ENCODE results near the gene SLC7A8. TPM values are rescaled to one million over a fixed set of nuclear protein-coding genes. Genes with fewer than 3 reads are reported as not detected.

SLC7A8 gene
- total RNA-seq, 4 donors from 2014 or later = 15.9 to 152 (median 49.3) TPM

DNA sequence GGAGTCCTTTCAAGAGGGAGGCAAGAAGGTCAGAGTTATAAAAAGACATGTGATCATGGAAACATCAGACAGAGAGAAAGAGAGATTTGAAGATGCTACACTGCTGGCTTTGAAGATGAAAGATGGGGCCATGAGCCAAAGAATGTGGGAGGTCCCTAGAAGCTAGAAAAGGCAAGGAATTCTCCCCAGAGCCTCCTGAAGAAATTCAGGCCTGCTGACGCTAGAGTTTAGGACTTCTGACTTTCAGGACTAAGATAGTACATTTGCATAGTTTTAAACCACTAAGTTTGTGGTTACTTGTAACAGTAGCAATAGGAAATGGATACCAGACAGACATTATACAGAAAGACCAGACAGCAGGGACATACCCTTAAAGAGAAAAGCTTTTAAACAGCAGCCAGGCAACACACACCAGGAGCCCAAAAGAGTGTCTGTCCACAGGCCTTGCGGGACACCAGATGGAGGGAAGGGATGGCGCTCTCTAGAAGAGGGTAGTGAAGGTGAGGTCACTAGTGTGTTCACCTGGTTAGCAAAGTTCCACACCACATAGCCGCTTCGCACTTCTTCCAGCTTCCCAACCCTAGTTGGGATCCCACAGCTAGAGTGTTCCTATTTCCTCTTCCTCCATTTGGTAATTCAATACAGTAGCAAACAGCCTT lies 34.7 kb downstream of the SLC7A8 start:
- Histone ChIP-seq H3K27ac (peak overlapping the region; percentile 96), H3K27me3 (no peaks in the 10 kb centered on the region), H3K4me1 (peaks cover 12 to 37% of the 10 kb centered on the region in 2 donors), H3K4me3 (no peak overlapping the region), H3K36me3 (no peaks in the 10 kb centered on the region), H3K9me3 (no peaks in the 10 kb centered on the region)
- TF ChIP-seq, protein P1, sequence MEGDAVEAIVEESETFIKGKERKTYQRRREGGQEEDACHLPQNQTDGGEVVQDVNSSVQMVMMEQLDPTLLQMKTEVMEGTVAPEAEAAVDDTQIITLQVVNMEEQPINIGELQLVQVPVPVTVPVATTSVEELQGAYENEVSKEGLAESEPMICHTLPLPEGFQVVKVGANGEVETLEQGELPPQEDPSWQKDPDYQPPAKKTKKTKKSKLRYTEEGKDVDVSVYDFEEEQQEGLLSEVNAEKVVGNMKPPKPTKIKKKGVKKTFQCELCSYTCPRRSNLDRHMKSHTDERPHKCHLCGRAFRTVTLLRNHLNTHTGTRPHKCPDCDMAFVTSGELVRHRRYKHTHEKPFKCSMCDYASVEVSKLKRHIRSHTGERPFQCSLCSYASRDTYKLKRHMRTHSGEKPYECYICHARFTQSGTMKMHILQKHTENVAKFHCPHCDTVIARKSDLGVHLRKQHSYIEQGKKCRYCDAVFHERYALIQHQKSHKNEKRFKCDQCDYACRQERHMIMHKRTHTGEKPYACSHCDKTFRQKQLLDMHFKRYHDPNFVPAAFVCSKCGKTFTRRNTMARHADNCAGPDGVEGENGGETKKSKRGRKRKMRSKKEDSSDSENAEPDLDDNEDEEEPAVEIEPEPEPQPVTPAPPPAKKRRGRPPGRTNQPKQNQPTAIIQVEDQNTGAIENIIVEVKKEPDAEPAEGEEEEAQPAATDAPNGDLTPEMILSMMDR (IDR thresholded peaks at IDR 0.05) = no peak
- TF ChIP-seq POLR2A (IDR thresholded peaks at IDR 0.05) = no peak
- peak in 1 of 2 donors; percentile 63 for DNase-seq
- intact Hi-C loops (cut with DNase I; ENCODE audit: low total_unique reads) = no loop called here

DNA sequence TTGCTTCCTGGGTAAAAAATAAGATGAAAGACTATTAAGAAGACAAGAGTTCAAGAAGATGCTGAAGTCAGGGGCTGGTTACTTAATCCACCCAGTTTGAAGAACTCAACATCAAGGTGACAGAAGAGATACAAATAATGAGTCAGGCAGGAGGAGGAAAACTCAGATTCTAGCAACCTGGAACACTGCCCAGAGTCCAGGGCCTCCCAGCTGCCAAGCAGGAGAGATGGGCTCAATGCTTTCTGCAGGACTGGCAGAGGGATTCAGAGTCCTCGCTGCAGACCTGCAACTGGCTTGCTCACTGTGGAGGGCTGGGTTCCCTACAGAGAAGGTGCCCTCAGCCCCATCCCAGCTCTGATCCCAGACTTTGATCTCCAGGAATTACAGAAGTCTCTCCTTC lies 35.8 kb downstream of the SLC7A8 start:
- Histone ChIP-seq H3K4me3 (no peak overlapping the region), H3K27ac (peak overlapping the region; percentile 96), H3K27me3 (no peaks in the 10 kb centered on the region), H3K36me3 (no peaks in the 10 kb centered on the region), H3K4me1 (peaks cover 10 to 29% of the 10 kb centered on the region in 2 donors), H3K9me3 (no peaks in the 10 kb centered on the region)
- DNase-seq = peak; percentile 72 to 89
- intact Hi-C loops (cut with DNase I; ENCODE audit: low total_unique reads) = no loop called here
- TF ChIP-seq, protein P1 (IDR thresholded peaks at IDR 0.05) = no peak
- TF ChIP-seq POLR2A (IDR thresholded peaks at IDR 0.05) = no peak

DNA sequence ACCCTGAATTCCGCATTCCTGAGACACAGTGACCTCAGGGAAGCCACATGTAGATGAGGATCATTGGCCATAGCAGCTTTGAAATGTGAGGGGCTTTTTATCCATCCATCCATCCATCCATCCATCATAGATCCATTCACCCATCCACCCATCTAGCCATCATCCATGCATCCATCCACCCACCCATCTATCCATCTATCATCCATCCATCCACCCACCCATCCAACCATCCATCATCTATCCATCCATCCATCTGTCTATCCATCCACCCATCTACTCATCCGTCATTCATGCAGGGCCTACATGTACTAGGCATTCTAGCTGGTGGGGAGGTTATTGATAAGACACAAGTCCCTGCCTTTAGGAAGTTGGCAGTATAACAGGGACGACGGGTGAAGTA lies 36.5 kb downstream of the SLC7A8 start:
- no peak overlapping the region for H3K4me3 ChIP-seq
- TF ChIP-seq POLR2A (IDR thresholded peaks at IDR 0.05) = no peak
- TF ChIP-seq, protein P1 (IDR thresholded peaks at IDR 0.05) = no peak
- H3K36me3 ChIP-seq = no peaks in the 10 kb centered on the region
- peaks cover 12 to 22% of the 10 kb centered on the region in 2 donors for H3K4me1 ChIP-seq
- peak overlapping the region; percentile 96 for H3K27ac ChIP-seq
- no peaks in the 10 kb centered on the region for H3K9me3 ChIP-seq
- DNase-seq = no peak
- H3K27me3 ChIP-seq = no peaks in the 10 kb centered on the region
- intact Hi-C loops (cut with DNase I; ENCODE audit: low total_unique reads) = no loop called here

DNA sequence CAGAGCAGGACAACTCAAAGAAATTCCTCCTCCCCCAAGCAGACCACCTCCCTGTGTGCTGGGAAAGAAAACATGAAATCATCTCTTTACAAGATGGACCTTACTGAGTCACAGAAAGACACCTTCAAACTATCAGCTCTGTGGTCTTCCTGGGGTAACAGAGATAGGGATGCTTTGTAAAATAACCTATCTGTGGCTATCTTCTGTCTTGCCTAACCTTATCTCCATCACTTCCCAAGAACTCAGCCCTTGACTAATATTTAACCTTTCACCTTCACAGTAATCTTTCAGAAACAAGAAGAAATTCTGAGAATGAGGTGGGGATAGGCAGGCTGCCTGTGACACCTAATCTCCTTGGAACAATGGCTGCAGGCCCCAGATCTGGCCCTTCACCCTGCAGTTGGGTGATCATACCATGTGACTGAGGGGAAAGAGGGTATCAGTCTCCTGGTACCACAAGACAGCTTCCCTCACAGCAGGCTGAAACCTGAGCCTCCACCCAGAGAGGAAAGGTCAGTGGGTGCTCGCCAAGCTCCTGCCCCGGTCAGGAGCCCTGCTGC lies 37.0 kb downstream of the SLC7A8 start:
- peaks cover 12 to 20% of the 10 kb centered on the region in 2 donors for H3K4me1 ChIP-seq
- DNase-seq = no peak

More for the DNA sequence above, 37.0 kb downstream of the SLC7A8 start:
- intact Hi-C loops (cut with DNase I; ENCODE audit: low total_unique reads) = no loop called here
- TF ChIP-seq, protein P1 (IDR thresholded peaks at IDR 0.05) = no peak
- no peak for TF ChIP-seq POLR2A (IDR thresholded peaks at IDR 0.05)
- no peaks in the 10 kb centered on the region for H3K36me3 ChIP-seq
- H3K9me3 ChIP-seq = no peaks in the 10 kb centered on the region
- no peak overlapping the region for H3K4me3 ChIP-seq
- peak overlapping the region; percentile 96 for H3K27ac ChIP-seq
- H3K27me3 ChIP-seq = no peaks in the 10 kb centered on the region
